SK-N-SH (cell line): ENCODE measurements around the gene ASAP2. TPM values are rescaled to one million over a fixed set of nuclear protein-coding genes. Genes with fewer than 3 reads are reported as not detected.

Source experiments
- CTCF ChIA-PET: fragments of 300-600, 350-600 bp; formaldehyde crosslinking; extraction: SDS; loops from one replicate; lab custom pipeline; 2021; lab: Yijun Ruan, JAX
- POLR2A ChIA-PET: fragments of 350-600 bp; sonication (Branson Sonifier 250); formaldehyde crosslinking; extraction: SDS; loops from one replicate; lab custom pipeline; 2020; ENCODE audit warnings: antibody characterized with exemption, inconsistent platforms; lab: Yijun Ruan, JAX
- DNase-seq: peaks from one replicate; pipeline ENCODE4 v3.0.0; 2012
- H2AFZ ChIP-seq: fragments of 200-600 bp; sonication (generic); 2 replicates; pipeline ENCODE4 v1.8.1; 2016; ENCODE audit warnings: antibody characterized with exemption, mild to moderate bottlenecking, low read depth
- H3F3A ChIP-seq: fragments of 200-600 bp; sonication (generic); replicated peaks from 2 replicates; pipeline ENCODE3; 2016; ENCODE audit warnings: antibody characterized with exemption, mild to moderate bottlenecking; ENCODE audit not compliant: insufficient read depth
- H3K27ac ChIP-seq, 2 experiments: fragments of 200-500 bp in 1 of 2; fragments of 200-600 bp in 1 of 2; sonication (Bioruptor generic) in 1 of 2; sonication (generic), shearing (Covaris generic) in 1 of 2; 2 replicates each; pipeline versions ENCODE4 v1.5.1 to v1.6.1; 2014 to 2016; ENCODE audit warnings: low read depth in 2 of 2, inconsistent platforms in 1 of 2, low read length in 1 of 2, mild to moderate bottlenecking in 1 of 2, mixed read lengths in 1 of 2
- H3K27me3 ChIP-seq: fragments of 200-600 bp; sonication (generic), shearing (Covaris generic); 2 replicates; pipeline ENCODE4 v1.6.1; 2016; ENCODE audit warnings: mixed run types; ENCODE audit not compliant: insufficient read depth
- H3K36me3 ChIP-seq, 2 experiments: fragments of 200-500 bp in 1 of 2; fragments of 200-600 bp in 1 of 2; sonication (Bioruptor generic) in 1 of 2; sonication (generic) in 1 of 2; replicated peaks in 1 of 2; 2 replicates each; pipeline versions ENCODE3 to v1.5.1; 2014 to 2016; ENCODE audit warnings: low read length in 1 of 2, mild to moderate bottlenecking in 1 of 2; ENCODE audit not compliant: insufficient read depth in 2 of 2, control insufficient read depth in 1 of 2
- H3K4me1 ChIP-seq, 2 experiments: fragments of 200-500 bp in 1 of 2; fragments of 200-600 bp in 1 of 2; sonication (Bioruptor generic) in 1 of 2; sonication (generic), shearing (Covaris generic) in 1 of 2; 2 replicates each; pipeline versions ENCODE4 v1.5.1 to v1.6.1; 2014 to 2016; ENCODE audit warnings: low read depth in 1 of 2, low read length in 1 of 2, mixed run types in 1 of 2; ENCODE audit not compliant: insufficient read depth in 2 of 2, control insufficient read depth in 1 of 2
- H3K4me2 ChIP-seq: fragments of 200-600 bp; sonication (generic), shearing (Covaris generic); 2 replicates; pipeline ENCODE4 v1.6.1; 2017; ENCODE audit warnings: mixed run types
- H3K4me3 ChIP-seq, 2 experiments: fragments of 200-500 bp in 1 of 2; fragments of 200-600 bp in 1 of 2; sonication (Bioruptor generic) in 1 of 2; sonication (generic), shearing (Covaris generic) in 1 of 2; 2 replicates each; pipeline versions ENCODE4 v1.5.1 to v1.8.1; 2014 to 2016; ENCODE audit warnings: low read depth in 2 of 2, inconsistent platforms in 1 of 2, low read length in 1 of 2, mild to moderate bottlenecking in 1 of 2, mixed read lengths in 1 of 2, moderate library complexity in 1 of 2
- H3K79me2 ChIP-seq: fragments of 200-600 bp; sonication (generic); 2 replicates; pipeline ENCODE4 v1.8.1; 2017; ENCODE audit warnings: mild to moderate bottlenecking; ENCODE audit not compliant: insufficient read depth
- H3K9ac ChIP-seq: fragments of 200-600 bp; sonication (generic); 2 replicates; pipeline ENCODE4 v1.6.1; 2017; ENCODE audit warnings: mixed run types
- H3K9me2 ChIP-seq: fragments of 200-600 bp; sonication (generic); 2 replicates; pipeline ENCODE4 v1.6.1; 2017; ENCODE audit warnings: mixed run types
- H3K9me3 ChIP-seq: fragments of 200-600 bp; sonication (generic); 2 replicates; pipeline ENCODE4 v1.6.1; 2017; ENCODE audit warnings: mixed run types, mild to moderate bottlenecking, moderate library complexity
- H4K20me1 ChIP-seq: fragments of 200-600 bp; sonication (generic); 2 replicates; pipeline ENCODE4 v1.6.1; 2017; ENCODE audit warnings: mild to moderate bottlenecking, mixed run types; ENCODE audit not compliant: insufficient read depth
- CHD2 ChIP-seq: fragments of 150-350 bp; IDR thresholded peaks from 2 replicates; pipeline ENCODE4 v1.6.1; 2018; ENCODE audit warnings: low read length; ENCODE audit not compliant: partially characterized antibody
- CTCF ChIP-seq: fragments of 200-600 bp; sonication (generic); IDR thresholded peaks from 2 replicates; pipeline ENCODE4 v1.6.1; 2017; ENCODE audit warnings: antibody characterized with exemption, mild to moderate bottlenecking, moderate library complexity
- ELF1 ChIP-seq: IDR thresholded peaks from 2 replicates; pipeline ENCODE4 v1.4.0; 2012
- EP300 ChIP-seq, 2 experiments: IDR thresholded peaks; 2 replicates each; pipeline versions ENCODE4 v1.4.0 to v1.6.1; 2012; ENCODE audit warnings: borderline replicate concordance in 1 of 2, low read depth in 1 of 2, low read length in 1 of 2
- EZH2phosphoT487 ChIP-seq: fragments of 200-600 bp; sonication (generic); IDR thresholded peaks from 2 replicates; pipeline ENCODE4 v1.6.1; 2017; ENCODE audit warnings: low read depth, mixed run types, mild to moderate bottlenecking, antibody characterized with exemption, moderate library complexity, borderline replicate concordance
- FOSL2 ChIP-seq: IDR thresholded peaks from 2 replicates; pipeline ENCODE4 v1.4.0; 2012; ENCODE audit warnings: low read depth, mild to moderate bottlenecking, moderate library complexity, borderline replicate concordance
- FOXM1 ChIP-seq: IDR thresholded peaks from 2 replicates; pipeline ENCODE4 v1.4.0; 2012; ENCODE audit warnings: low read depth, mild to moderate bottlenecking
- GABPA ChIP-seq: IDR thresholded peaks from 2 replicates; pipeline ENCODE4 v1.4.0; 2012; ENCODE audit warnings: low read depth, mild to moderate bottlenecking
- JUND ChIP-seq: IDR thresholded peaks from 2 replicates; pipeline ENCODE4 v1.4.0; 2012
- MAX ChIP-seq: IDR thresholded peaks from 2 replicates; pipeline ENCODE4 v1.4.0; 2012; ENCODE audit warnings: low read depth
- MEF2A ChIP-seq: IDR thresholded peaks from 2 replicates; pipeline ENCODE4 v1.4.0; 2012; ENCODE audit warnings: low read depth, borderline replicate concordance
- NFIC ChIP-seq: IDR thresholded peaks from 2 replicates; pipeline ENCODE4 v1.4.0; 2012; ENCODE audit warnings: borderline replicate concordance
- NRF1 ChIP-seq: IDR thresholded peaks from 2 replicates; pipeline ENCODE4 v1.6.1; 2012; ENCODE audit warnings: low read depth, mild to moderate bottlenecking, low read length
- PBX3 ChIP-seq: IDR thresholded peaks from 2 replicates; pipeline ENCODE4; 2012
- POLR2AphosphoS5 ChIP-seq: IDR thresholded peaks from 2 replicates; pipeline ENCODE4 v1.6.1; 2012; ENCODE audit warnings: low read depth, low read length
- RFX5 ChIP-seq: IDR thresholded peaks from 2 replicates; pipeline ENCODE4 v1.6.1; 2012; ENCODE audit warnings: mild to moderate bottlenecking, improper control_type of control experiment, low read length
- RXRA ChIP-seq: IDR thresholded peaks from 2 replicates; pipeline ENCODE4 v1.4.0; 2012; ENCODE audit warnings: low read depth, mild to moderate bottlenecking, borderline replicate concordance
- SIN3A ChIP-seq: IDR thresholded peaks from 2 replicates; pipeline ENCODE4 v1.6.1; 2012; ENCODE audit warnings: low read depth, mild to moderate bottlenecking, low read length, moderate library complexity, borderline replicate concordance
- TAF1 ChIP-seq: IDR thresholded peaks from 2 replicates; pipeline ENCODE4 v1.6.1; 2012; ENCODE audit warnings: low read depth, mild to moderate bottlenecking, low read length, moderate library complexity, borderline replicate concordance
- TCF12 ChIP-seq: IDR thresholded peaks from 2 replicates; pipeline ENCODE4 v1.4.0; 2012
- TEAD4 ChIP-seq: IDR thresholded peaks from 2 replicates; pipeline ENCODE4 v1.4.0; 2012; ENCODE audit warnings: mild to moderate bottlenecking, borderline replicate concordance; ENCODE audit not compliant: insufficient read depth
- ZBTB33 ChIP-seq: IDR thresholded peaks from 2 replicates; pipeline ENCODE4 v1.4.0; 2012; ENCODE audit warnings: low read depth, borderline replicate concordance
- WGBS: methylation state at CpG from one replicate; pipeline ENCODE4 v1.1.6; 2017; ENCODE audit warnings: low lambda C conversion rate; 5-methylcytosine and 5-hydroxymethylcytosine counted together
- polyA plus RNA-seq, 3 experiments: library from polyadenylated mRNA; depleted of rRNA; stranded (reverse); fragments of >200 nt; gene quantifications; 2 replicates each; pipeline ENCODE4 v1.2.3, GENCODE V29; 2012

Gene ASAP2
- polyA plus RNA-seq, 1 of the 3 experiments (the other 2 are of a cell fraction): 37.9 TPM

DNA sequence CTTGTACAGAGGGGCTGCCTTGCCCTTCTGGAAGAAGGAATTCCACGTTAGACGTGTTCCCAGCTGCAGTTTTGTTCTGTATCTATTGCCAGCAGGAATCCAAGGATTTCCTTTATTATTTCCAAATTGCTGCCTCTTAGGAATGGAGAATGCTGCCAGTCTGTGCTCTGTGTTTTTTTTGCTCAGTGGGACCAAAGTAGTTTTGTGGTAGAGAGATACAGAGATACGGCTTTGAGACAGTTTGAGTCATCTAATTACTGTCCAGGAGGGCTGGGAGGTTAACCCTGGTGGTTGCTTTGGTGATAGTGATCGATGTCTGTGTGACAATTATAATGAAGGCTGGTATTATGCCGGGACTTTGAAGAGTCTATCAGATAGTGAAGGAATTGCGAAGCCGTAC lies 26.3 kb downstream of the ASAP2 start (continued):
- TF ChIP-seq MAX (peak; percentile 44; the same call in 1 of the 2 replicates), GABPA (0 out of 2 replicates have a peak, but pooled peaks have one; percentile 12), TCF12 (peak; percentile 98), FOSL2 (peak; percentile 98), ZBTB33 (peak; percentile 87), EZH2phosphoT487 (no peak), SIN3A (peak; percentile 89; the same call in 1 of the 2 replicates)
- TF ChIP-seq, all 33 proteins: peak for 23

GRCh38 chr2:9234680-9235146 lies 28.1 kb downstream of the ASAP2 start:
- peaks cover 92% of the 10 kb centered on the region for H3K79me2 ChIP-seq
- no peaks in the 10 kb centered on the region for H3K9me2 ChIP-seq
- peaks cover 0 to 4% of the 10 kb centered on the region in 2 experiments for H3K36me3 ChIP-seq
- H3K4me3 ChIP-seq: peak overlapping the region; percentile 4 to 44; a peak in 2 of 4 replicates
- H3K9me3 ChIP-seq: no peaks in the 10 kb centered on the region
- TF ChIP-seq FOSL2 (peak; percentile 96), PBX3 (peak; percentile 89), RFX5 (no peak), JUND (peak; percentile 98), TCF12 (peak; percentile 90), NRF1 (no peak), CHD2 (no peak), CTCF (no peak), RXRA (peak; percentile 88; the same call in 1 of the 2 replicates), MEF2A (peak; percentile 91), POLR2AphosphoS5 (peak; percentile 78; the same call in 1 of the 2 replicates), ZBTB33 (peak; percentile 87; the same call in 1 of the 2 replicates), EP300 (IDR thresholded peaks at IDR 0.05; ENCODE audit: borderline replicate concordance in 1 of 2, low read depth in 1 of 2, low read length in 1 of 2) (peak in 1 of 2 experiments; percentile 97; a peak in 2 of 4 replicates), GABPA (no peak; the same call in 1 of the 2 replicates), TEAD4 (peak; percentile 99), ELF1 (no peak; the same call in 1 of the 2 replicates), FOXM1 (peak; percentile 91), TAF1 (peak; percentile 66; the same call in 1 of the 2 replicates), EZH2phosphoT487 (no peak), NFIC (peak; percentile 87), MAX (peak; percentile 63)
- peaks cover 91 to 100% of the 10 kb centered on the region in 2 experiments for H3K4me1 ChIP-seq
- POLR2A ChIA-PET: interaction anchor here (1.0 to 2.4 kb wide), 10 partner anchors 9 to 557 kb away, joined by 3 to 20 read pairs (median 4); no protein-coding TSS in a partner anchor
- peak overlapping the region; percentile 99 to 100 for H3K27ac ChIP-seq
- WGBS: 3% methylated on average over 9 of the region's 9 CpGs
- H3K27me3 ChIP-seq: no peaks in the 10 kb centered on the region
- H3K4me2 ChIP-seq: peak overlapping the region; percentile 71
- H3K9ac ChIP-seq: peak overlapping the region; percentile 79
- no peak for DNase-seq
- CTCF ChIA-PET: interaction anchor here (0.7 to 8.7 kb wide), 12 partner anchors 11 to 152 kb away, joined by 3 to 93 read pairs (median 4); partner anchors contain the start of gene ASAP2
- H4K20me1 ChIP-seq: no peaks in the 10 kb centered on the region
- H2AFZ ChIP-seq: no peak overlapping the region
- peaks cover 54% of the 10 kb centered on the region for H3F3A ChIP-seq
